T1000 (cell line): Measurements from ENCODE around the gene LRRC36.

Source experiments
- DNase-seq: peaks from one replicate; lab custom pipeline; 2025; ENCODE audit warnings: mixed read lengths; lab: John Stamatoyannopoulos, UW

LRRC36 gene

GRCh38 chr16:67326472-67327309 is at the start of gene LRRC36, which contains the start of gene KCTD19:
Gene LRRC36, plus strand, starts transcription at chr16:67326815. Its CDS starts 48 bp downstream, at chr16:67326863.
Gene KCTD19, minus strand, starts transcription at chr16:67326741. Its CDS starts 34 bp downstream, at chr16:67326707.
- DNase-seq, result peak; percentile 35

GRCh38 chr16:67277294-67277998 is 49.2 kb upstream of the LRRC36 start:
- DNase-seq, result peak; percentile 82

- peak; percentile 50 for DNase-seq
Measured at GRCh38 chr16:67277999-67278772, 48.4 kb upstream of the LRRC36 start.

GRCh38 chr16:67278773-67279295 is 47.8 kb upstream of the LRRC36 start:
- DNase-seq, result no peak

- peak; percentile 52 for DNase-seq
Measured at GRCh38 chr16:67279296-67280089, 47.1 kb upstream of the LRRC36 start, which contains the start of gene PLEKHG4. Gene PLEKHG4, plus strand, starts transcription at chr16:67279532. Its CDS starts 513 bp downstream, at chr16:67280045.

GRCh38 chr16:67280090-67281015 is 46.3 kb upstream of the LRRC36 start:
- no peak for DNase-seq

GRCh38 chr16:67281536-67282446 is 44.8 kb upstream of the LRRC36 start:
- no peak for DNase-seq

GRCh38 chr16:67282447-67282805 is 44.2 kb upstream of the LRRC36 start:
- no peak for DNase-seq

GRCh38 chr16:67283039-67283825 is 43.4 kb upstream of the LRRC36 start:
- no peak for DNase-seq

GRCh38 chr16:67283826-67284555 is 42.6 kb upstream of the LRRC36 start:
- no peak for DNase-seq

- no peak for DNase-seq
Measured at GRCh38 chr16:67284699-67285646, 41.6 kb upstream of the LRRC36 start.

GRCh38 chr16:67286441-67287235 is 40.0 kb upstream of the LRRC36 start:
- no peak for DNase-seq

GRCh38 chr16:67287960-67288359 is 38.7 kb upstream of the LRRC36 start:
- no peak for DNase-seq

- no peak for DNase-seq
Measured at GRCh38 chr16:67291461-67291860, 35.2 kb upstream of the LRRC36 start.

- DNase-seq, result no peak
Measured at GRCh38 chr16:67294171-67294757, 32.4 kb upstream of the LRRC36 start.
